ENCODE data around the gene CCT8L2.
"Not testable (repeated sequence)": the region's sequence is repeated elsewhere in the genome, so short reads cannot be mapped to it uniquely, and the experiment has no call there.

CCT8L2 gene

GRCh38 chr22:16603448-16603768 is 10.8 kb upstream of the CCT8L2 start:
- no peak for TF ChIP-seq CTCF (IDR thresholded peaks at IDR 0.05; ENCODE audit: control insufficient read depth, extremely low read depth, insufficient read depth)
- DNase-seq (ENCODE audit: low read depth), result no peak
- no peak overlapping the region for H3K4me3 ChIP-seq (ENCODE audit: low read depth, low read length)

GRCh38 chr22:16602728-16603447 is 10.3 kb upstream of the CCT8L2 start:
- not testable (repeated sequence) for DNase-seq (ENCODE audit: low read depth); H3K4me3 ChIP-seq (ENCODE audit: low read depth, low read length)

GRCh38 chr22:16602224-16602727 is 9.7 kb upstream of the CCT8L2 start:
- not testable (repeated sequence) for H3K4me3 ChIP-seq (ENCODE audit: low read depth, low read length); DNase-seq (ENCODE audit: low read depth)

GRCh38 chr22:16601437-16602223 is 9.0 kb upstream of the CCT8L2 start:
- no peak for DNase-seq (ENCODE audit: low read depth)
- no peak for TF ChIP-seq CTCF (IDR thresholded peaks at IDR 0.05; ENCODE audit: control insufficient read depth, extremely low read depth, insufficient read depth)
- no peak overlapping the region for H3K4me3 ChIP-seq (ENCODE audit: low read depth, low read length)

GRCh38 chr22:16600644-16601436 is 8.2 kb upstream of the CCT8L2 start:
- not testable (repeated sequence) for DNase-seq (ENCODE audit: low read depth); H3K4me3 ChIP-seq (ENCODE audit: low read depth, low read length)

GRCh38 chr22:16599648-16600047 is 7.0 kb upstream of the CCT8L2 start:
- DNase-seq (ENCODE audit: low read depth); H3K4me3 ChIP-seq (ENCODE audit: low read depth, low read length): not testable (repeated sequence)

- not testable (repeated sequence) for DNase-seq (ENCODE audit: low read depth); H3K4me3 ChIP-seq (ENCODE audit: low read depth, low read length)
Observed at GRCh38 chr22:16595251-16595650, 2.6 kb upstream of the CCT8L2 start.

- TF ChIP-seq CTCF (IDR thresholded peaks at IDR 0.05; ENCODE audit: control insufficient read depth, extremely low read depth, insufficient read depth), result no peak
- H3K4me3 ChIP-seq (ENCODE audit: low read depth, low read length), result no peak overlapping the region
- DNase-seq (ENCODE audit: low read depth), result no peak
Observed at GRCh38 chr22:16594026-16594425, 1.4 kb upstream of the CCT8L2 start.

- H3K4me3 ChIP-seq (ENCODE audit: low read depth, low read length); DNase-seq (ENCODE audit: low read depth): not testable (repeated sequence)
Observed at GRCh38 chr22:16592231-16592630, 379 bp downstream of the CCT8L2 start.

GRCh38 chr22:16591136-16591535 is 1.5 kb downstream of the CCT8L2 start:
- not testable (repeated sequence) for DNase-seq (ENCODE audit: low read depth); H3K4me3 ChIP-seq (ENCODE audit: low read depth, low read length)

All from LNCaP clone FGC (cell line).